Limb (tissue), 2 donors: ENCODE measurements around the gene HHIPL1.

Experiments
- DNase-seq, 2 donors: peaks; one replicate each; pipeline ENCODE4 v3.0.0-alpha.2; 2016; ENCODE audit errors: extremely low spot score in 2 of 2

The HHIPL1 gene

GRCh38 chr14:99609245-99610170 lies 35.4 kb upstream of the HHIPL1 start:
- DNase-seq, result no peak

DNA sequence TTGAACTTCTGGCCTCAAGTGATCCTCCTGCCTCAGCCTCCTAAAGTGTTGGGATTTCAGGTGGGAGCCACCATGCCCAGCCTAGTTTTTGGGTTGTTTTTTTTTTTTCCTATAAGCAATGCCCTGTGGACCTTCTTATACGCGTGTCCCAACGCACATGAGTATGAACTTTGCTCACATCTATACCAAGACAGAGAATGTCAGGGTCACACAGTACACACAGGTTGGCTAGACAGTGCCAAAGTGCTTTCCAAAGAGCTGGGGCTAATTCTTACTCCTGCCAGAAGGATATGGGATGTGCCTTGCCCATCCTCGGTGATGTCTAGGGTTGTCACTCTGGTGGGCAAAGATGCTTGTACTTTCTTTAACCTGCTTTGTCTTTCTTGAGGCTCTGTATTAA lies 33.3 kb upstream of the HHIPL1 start:
- no peak for DNase-seq

DNA sequence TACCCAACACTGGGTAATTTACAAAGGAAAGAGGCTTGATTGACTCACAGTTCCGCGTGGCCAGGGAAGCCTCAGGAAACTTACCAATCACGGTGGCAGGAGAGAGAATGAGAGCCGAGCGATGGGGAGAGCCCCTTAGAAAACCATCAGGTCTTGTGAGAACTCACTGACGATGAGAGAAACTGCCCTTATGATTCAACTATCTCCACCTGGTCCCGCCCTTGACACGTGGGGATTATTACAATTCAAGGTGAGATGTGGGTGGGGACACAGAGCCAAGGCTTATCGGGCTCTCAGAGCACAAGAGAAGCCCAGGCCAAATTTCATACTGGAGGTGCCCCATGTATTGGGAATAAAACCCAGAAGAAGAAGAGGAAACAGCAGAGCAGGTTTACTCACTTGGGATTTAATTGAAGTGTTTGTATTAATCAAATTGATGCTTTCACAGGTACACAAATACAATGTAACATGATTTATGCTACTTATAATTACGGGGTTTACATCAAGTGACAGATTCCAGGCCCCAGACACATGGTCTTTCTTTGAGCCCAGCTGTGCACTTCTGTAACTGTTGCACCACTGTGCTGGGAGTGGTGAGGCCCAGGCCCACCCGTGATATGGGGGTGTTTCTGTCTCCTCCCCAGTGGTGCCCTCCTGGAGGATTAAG lies 32.7 kb upstream of the HHIPL1 start:
- no peak for DNase-seq

DNA sequence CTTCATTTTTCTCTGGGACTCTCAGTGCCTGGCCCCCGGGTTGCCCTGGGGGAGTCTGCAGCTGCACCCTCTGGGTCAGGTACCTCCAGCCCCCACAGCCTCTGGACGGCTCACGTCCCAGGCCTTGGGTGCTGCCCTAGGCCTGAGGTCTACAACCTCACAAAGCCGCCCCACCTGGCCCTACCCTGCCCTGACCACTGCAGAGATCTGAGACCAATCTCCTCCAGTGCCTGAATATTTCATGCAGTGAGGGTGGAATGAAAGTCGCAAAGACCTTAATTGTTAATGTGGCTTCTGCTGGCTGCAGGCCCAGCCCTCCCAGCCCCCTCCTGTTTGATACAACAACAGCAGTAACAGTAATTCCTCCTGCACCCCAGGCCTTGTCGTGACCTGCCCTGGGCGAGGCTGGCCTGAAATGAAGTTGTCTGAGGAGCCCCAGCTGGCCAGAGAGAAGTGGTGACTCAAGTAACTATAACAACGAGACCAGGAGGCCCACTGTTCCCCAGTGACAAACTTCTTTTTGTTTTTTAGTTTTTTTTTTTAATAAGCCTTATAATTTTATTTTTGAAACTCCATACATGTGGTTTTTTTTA lies 32.1 kb upstream of the HHIPL1 start:
- DNase-seq, result no peak

- DNase-seq, result peak in 1 of 2 donors; percentile 8
These were observed 29.3 kb upstream of the HHIPL1 start for GRCh38 chr14:99615497-99616157.

DNA sequence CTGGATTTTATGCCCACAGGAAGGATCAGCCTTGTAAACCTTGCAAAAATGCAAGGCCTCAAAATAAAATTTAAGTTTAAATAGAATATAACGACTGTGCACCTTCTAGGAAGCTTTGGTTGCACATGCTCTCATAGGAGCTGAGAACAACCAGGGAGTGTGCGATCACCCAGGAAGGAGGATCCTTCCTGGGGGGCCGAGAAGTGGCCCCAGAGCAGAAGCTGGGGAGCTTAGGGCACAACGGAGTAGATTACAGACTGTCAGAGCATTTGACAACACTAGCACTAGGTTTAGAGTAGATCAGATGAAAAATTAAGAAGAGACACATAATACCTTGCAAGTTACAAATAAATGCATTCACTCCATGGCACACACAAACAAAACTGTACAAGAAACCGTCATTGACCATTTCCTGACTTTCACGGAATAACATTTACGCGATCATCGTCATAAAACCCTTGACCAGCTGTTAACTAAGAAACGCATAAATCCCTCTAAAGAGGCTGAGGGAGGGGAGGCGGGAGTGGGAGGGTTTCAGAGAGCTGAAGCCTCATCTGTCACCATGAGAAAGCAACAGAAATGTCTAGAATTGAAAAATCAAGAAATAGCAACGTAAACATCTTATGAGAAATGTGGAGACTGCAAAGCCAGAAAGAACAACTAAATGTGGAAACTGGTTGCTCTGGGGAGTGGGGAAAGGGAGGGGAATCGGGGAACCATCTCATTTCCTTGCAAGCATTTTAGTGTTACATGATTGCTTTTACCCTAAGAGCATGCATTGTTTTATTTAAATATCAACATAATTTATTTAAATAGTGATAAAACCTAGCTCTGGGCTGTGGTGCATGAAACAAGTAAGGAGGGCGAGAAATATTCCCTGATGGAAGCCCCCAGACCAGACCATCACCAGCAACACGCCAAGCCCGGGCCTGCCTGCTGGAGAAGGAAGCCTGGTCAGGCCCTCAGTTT lies 27.8 kb upstream of the HHIPL1 start:
- peak in 1 of 2 donors; percentile 32 for DNase-seq

DNA sequence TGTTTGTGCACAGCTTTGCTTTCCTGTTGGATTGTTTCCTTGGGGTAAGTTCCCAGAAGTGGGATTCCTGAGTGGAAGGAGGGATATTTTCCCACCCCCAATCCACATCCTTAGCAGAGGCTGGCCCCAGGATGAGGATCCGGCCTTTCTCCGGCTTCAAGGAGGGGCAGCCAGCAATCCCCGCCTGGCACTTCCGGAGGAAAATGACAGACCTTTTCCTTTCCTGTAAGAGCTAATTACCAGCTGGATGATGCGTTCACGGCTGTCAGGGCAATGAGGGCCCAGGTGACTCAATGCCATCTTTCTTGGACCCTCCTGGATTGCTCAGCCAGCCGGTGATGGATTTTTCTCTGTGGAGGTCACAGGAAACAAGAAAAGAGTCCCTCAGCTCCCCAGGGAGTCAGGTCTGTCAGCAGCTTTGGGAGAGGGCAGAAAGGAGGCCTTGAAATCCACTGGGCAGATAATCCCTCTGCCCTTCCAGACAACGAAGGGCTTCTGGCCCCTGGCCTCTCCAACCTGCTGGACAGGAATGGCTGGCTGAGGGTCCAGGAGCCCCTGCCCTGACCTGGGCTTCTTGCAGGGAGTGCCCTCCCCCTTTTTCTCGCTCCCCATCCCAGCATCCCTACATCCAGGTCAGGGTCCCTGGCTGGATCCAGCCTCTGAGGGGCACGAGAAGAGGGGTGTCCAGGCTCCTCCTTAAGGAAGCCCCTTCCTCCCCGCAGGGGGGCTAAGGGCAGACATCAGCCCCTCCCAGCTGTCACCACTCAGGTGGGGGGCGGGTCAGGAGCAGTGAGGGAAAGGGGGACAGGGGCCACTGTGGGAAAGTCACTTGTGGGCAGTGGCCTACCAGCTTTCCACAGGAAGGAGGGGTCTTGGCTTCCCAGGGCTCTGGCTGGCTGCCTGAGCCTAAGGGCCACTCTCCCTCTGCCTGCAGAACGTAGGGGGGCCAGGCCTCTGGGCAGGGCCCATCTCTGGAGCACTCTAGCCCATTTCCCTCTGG lies 24.8 kb upstream of the HHIPL1 start:
- DNase-seq, result peak; percentile 27 to 45

DNA sequence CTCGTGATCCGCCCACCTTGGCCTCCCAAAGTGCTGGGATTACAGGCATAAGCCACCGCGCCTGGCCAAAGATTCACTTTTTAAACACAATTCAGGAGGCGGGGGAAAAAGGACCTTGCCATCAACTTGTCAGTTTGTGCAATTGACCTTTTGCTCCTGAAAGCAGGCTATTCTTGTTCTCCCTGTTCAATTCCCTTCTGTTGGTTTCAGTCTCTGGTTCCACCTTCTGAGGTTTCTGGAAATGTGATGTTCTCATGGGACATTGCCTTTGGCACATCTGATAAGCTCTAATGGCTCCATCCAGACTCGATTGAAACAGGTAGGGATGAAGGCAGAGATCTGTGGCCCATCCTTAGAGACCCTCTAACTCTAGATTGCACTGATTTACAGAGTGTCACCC lies 23.0 kb upstream of the HHIPL1 start:
- no peak for DNase-seq

DNA sequence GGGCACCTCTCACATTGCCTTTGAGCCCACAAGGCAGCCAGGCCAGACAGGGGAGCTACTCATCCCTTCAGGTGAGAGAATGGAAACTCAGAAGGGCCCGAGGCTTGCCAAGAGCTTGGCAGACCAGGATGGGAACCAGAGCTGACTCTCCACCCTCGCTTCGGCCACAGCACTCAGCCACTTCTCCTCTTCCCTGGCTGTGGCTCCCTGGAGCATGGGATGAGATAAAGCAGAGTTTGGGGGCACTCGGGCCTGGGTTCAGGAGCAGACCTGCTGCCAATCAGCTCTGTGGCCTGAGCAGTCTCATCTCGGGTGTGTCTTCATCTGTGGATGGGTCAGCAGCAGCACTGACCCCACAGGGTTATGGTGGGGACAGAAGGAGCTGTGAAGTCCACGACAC lies 20.9 kb upstream of the HHIPL1 start:
- DNase-seq, result no peak

DNA sequence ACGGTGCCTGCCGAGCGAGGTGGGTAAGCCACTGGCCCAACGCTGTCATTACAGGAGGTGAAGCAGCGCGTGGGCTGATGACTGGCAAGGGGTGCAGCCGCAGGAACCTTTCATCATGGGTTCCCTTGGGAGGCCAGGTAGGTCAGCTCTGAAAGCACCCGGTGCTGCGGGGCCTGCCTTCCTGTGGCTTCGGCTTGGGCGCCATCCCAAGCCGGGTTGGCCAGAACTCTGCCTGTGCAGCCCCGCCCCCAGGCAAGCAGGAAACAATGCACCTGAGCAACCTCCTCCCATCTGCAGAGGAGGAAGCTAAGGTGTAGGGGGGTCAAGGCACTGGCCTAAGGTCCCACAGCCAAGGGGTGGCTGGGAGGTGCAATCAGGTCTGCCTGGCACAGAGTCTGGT lies 20.0 kb upstream of the HHIPL1 start:
- peak in 1 of 2 donors; percentile 23 for DNase-seq

- no peak for DNase-seq
These were observed 19.5 kb upstream of the HHIPL1 start for GRCh38 chr14:99625476-99625875.

GRCh38 chr14:99626041-99626648 lies 18.8 kb upstream of the HHIPL1 start:
- peak in 1 of 2 donors; percentile 25 for DNase-seq

DNA sequence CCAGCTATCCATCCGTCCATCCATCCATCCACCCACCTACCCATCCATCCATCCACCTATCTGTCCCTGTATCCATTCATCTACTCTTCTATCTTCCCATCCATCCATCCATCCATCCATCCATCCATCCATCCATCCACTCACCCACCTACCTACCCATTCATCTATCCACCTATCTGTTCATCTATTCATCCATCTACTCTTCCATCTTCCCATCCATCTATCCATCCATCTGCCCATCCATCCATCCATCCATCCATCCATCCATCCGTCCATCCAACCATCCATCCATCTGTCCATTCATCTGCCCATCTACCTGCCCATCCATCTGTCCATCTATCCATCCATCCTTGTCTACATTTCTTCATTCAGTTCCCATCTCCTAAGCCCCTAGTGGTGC lies 17.8 kb upstream of the HHIPL1 start:
- DNase-seq, result no peak

GRCh38 chr14:99627510-99628381 lies 17.2 kb upstream of the HHIPL1 start:
- peak in 1 of 2 donors; percentile 26 for DNase-seq

DNA sequence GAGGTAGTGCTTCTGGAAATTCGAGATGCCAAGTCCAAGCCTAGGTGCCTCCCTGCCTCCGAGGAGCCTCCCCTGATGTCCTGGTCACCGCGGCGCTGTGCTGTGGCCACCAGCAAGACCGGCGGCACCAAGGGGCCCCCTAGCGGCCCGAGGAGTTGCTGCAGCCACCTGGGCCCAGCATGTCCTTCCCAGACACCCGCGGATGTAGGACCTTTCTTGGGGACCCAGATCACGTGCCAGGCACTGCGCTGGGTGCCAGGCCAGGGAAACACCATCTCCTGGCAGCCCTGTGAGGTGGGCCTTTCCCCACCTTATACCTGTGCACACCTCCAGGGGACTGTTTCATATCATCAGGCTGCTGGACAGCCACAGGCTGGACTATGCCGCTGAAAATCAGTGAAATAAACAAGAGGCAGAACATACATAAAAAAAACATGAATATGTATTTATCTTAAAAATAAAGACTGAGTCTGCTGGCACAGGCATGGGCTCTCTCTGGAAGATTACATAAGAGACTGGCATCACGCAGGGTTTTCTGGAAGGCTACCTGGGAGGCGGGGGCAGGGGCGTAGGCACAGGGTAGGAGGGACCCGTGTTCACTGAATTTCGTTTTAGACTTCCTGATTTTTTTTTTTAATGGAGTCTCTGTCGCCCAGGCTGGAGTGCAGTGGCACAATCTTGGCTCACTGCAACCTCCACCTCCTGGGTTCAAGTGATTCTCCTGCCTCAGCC lies 15.9 kb upstream of the HHIPL1 start:
- peak; percentile 62 to 84 for DNase-seq

- no peak for DNase-seq
These were observed 14.7 kb upstream of the HHIPL1 start for GRCh38 chr14:99630202-99630601.

DNA sequence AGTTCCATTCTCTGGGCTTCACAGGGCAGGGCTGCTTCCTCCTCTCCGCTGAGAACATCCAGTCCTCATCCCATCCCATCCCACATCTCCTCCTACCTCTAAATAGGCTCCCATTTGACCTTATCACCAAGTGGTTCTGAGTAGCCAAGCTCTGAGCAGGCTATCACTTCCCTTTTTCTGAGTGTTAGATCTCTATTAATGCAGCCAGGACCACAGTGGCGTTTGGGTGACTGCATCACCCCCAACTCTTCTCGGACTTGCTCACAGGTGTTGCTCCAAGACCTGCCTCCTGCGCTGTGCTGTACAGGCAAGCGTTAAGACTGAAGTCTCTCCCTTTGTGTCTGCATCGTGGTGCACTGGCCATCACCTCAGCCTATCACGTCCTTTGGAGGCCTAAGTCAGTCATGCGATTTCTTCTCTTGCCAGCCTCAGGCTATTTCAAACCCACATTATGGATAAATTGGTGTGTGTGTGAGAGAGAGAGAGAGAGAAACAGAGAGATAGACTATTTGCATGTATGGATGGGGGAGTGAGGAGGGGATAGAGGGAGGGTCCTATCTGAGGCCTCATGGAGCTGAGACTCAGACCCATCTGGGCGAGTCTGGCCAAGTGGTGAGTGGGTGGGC lies 12.4 kb upstream of the HHIPL1 start:
- no peak for DNase-seq
